Stimulated activated CD4-positive, alpha-beta T cell treated with anti-CD3 and anti-CD28 coated beads, Interleukin-15, amount 100 ng/mL, for 48 hours (primary cell): Measurements from ENCODE around the gene MYO18A.

ENCODE experiments used
- DNase-seq, 2 donors: peaks; one replicate each; pipeline ENCODE4 v3.0.0-alpha.2; 2020; ENCODE audit warnings: low read depth in 2 of 2

Gene MYO18A

DNA sequence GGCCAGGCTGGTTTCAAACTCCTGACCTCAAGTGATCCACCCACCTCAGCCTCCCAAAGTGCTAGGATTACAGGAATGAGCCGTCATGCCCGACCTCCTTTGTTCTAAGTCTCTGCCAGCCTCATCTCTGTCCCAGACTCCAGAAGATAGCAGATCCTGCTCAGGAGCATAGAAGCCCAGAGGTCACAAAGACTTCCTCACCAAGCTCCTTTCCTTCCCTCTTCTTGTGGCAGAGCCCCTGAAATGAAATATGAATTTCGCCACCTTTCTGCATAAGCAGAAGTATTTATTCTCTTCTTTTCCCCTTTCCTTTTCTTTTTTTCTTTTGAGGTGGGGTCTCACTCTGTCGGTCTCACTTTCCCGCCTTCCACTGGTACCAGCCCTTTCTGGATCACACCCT is 148.7 kb downstream of the MYO18A start:
- no peak for DNase-seq

DNA sequence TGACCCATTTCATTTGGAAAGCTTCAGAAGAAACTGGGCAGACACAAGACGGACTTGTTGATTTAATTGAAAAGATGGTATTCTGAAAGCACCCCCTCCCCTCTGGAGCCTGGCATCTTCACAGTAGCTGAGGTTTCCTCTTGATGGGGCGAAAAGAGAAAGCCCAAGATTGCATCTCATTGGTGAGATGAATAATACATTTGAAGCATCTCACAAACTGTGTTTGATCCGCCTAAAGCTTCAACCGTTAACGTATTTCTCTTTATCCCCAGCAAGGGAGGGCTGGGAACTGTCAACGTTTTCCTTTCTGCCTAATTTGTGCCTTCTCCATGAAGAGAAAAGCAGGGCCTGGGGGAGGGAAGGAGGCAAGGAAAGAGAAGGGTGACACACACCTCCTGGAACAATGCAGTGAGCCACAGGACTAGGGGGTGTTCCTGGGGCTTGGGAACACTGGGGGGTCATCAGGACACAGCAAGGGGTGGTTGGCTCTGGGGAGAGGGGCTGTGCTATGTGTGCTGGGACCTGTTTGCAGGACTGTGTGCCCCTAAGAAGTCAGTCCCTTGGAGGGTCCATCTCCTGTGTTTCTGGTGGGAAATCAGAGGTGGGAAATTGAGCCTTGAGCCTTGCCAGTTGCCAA is 155.8 kb downstream of the MYO18A start:
- no peak for DNase-seq

DNA sequence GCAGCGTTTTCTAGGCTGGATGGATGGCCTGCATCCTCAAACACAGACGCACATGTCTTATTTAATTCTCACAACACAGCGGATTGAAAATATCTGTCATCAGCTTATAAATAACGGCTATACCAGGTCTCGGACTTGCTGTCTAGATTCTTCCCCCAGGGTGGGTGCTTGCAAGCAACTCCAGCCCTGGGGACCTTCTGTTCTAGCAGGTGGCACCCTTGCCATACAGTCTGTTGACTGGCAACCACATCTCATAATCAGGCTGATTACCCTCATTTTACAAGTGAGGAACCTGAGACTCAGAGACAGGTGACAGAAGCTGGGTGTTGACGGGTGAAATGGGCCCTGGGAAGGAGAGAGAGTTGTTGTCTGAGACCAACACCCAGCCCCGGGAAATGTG is 158.1 kb downstream of the MYO18A start:
- no peak for DNase-seq

DNA sequence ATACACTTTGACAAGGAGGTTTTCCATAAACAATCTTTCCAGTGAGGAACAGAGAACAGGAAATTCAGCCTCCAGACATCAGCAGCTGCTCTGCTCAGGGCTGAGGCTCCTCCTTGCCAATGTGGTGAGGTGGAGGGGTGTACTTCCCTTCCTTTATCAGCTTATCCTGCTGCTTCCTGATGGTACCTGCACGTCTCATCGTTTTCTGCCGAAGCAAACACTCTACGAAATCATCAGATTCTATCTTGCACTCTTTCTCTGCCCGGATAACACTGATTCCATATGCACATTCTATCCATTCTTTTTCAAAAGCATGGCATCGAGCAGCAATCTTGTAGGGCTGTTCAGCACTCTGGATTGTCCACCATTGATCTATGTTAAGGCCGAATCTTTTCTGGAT is 159.0 kb downstream of the MYO18A start:
- DNase-seq: no peak
